HG03175 (cell line): ENCODE results near the gene SRL.

Experiments used
- ATAC-seq: cut with Tn5 transposase; IDR thresholded peaks from one replicate; pipeline ENCODE4 v1.9.1; 2021; ENCODE audit warnings: mild to moderate bottlenecking, moderate library complexity; ENCODE audit not compliant: unreplicated experiment

Gene SRL

GRCh38 chr16:4241928-4242283, at the start of gene SRL:
Gene SRL (minus strand): TSS chr16:4242080. CDS start chr16:4242067, 13 bp downstream.
- no peak for ATAC-seq

GRCh38 chr16:4290236-4290830, 48.5 kb upstream of the SRL start:
- ATAC-seq, result no peak

GRCh38 chr16:4288148-4288921, 46.5 kb upstream of the SRL start:
- ATAC-seq, result peak; percentile 69

- ATAC-seq, result no peak
These were observed 43.3 kb upstream of the SRL start for GRCh38 chr16:4285167-4285566.

GRCh38 chr16:4283939-4284338, 42.1 kb upstream of the SRL start:
- ATAC-seq, result no peak

- no peak for ATAC-seq
These were observed 41.6 kb upstream of the SRL start for GRCh38 chr16:4283441-4283840.

- ATAC-seq, result no peak
These were observed 38.7 kb upstream of the SRL start for GRCh38 chr16:4280625-4281024.

- no peak for ATAC-seq
These were observed 36.2 kb upstream of the SRL start for GRCh38 chr16:4277987-4278513.

- no peak for ATAC-seq
These were observed 34.0 kb upstream of the SRL start for GRCh38 chr16:4275861-4276260.

GRCh38 chr16:4273858-4274311, 32.0 kb upstream of the SRL start:
- no peak for ATAC-seq

GRCh38 chr16:4272114-4272956, 30.5 kb upstream of the SRL start:
- ATAC-seq, result no peak

- peak; percentile 64 for ATAC-seq
These were observed 29.6 kb upstream of the SRL start for GRCh38 chr16:4271176-4272113.

GRCh38 chr16:4270595-4270994, 28.7 kb upstream of the SRL start:
- ATAC-seq, result no peak

GRCh38 chr16:4270091-4270490, 28.2 kb upstream of the SRL start:
- no peak for ATAC-seq

GRCh38 chr16:4266372-4266771, 24.5 kb upstream of the SRL start:
- ATAC-seq, result no peak

- no peak for ATAC-seq
These were observed 23.8 kb upstream of the SRL start for GRCh38 chr16:4265676-4266075.

- ATAC-seq, result no peak
These were observed 22.7 kb upstream of the SRL start for GRCh38 chr16:4264546-4264945.

- no peak for ATAC-seq
These were observed 21.9 kb upstream of the SRL start for GRCh38 chr16:4263504-4264436.

- no peak for ATAC-seq
These were observed 20.5 kb upstream of the SRL start for GRCh38 chr16:4262303-4262835.
